ENCODE measurements around the gene CRB3.

CRB3 gene

GRCh38 chr19:6467384-6467783, 3.3 kb downstream of the CRB3 start:
- DNase-seq = no peak

DNA sequence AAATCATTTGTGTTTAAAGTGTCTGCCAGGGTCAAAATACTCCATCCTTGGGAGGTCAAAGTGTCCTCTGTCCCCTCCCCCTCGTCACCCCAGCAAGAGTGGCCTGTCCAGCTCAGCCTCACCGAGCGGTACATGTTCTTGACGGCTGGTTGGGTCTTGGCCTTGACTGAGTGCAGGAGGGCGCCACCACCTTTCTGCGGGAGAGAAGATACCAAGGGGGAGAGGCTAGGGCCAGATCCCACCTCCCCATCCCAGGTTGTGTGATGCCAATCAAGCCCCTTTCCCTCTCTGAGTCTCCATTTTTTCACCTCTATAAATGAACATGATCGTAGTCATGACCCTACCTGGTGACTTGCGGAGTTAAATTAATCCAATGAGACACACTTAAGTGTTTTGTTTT, 6.1 kb downstream of the CRB3 start:
- DNase-seq = no peak

DNA sequence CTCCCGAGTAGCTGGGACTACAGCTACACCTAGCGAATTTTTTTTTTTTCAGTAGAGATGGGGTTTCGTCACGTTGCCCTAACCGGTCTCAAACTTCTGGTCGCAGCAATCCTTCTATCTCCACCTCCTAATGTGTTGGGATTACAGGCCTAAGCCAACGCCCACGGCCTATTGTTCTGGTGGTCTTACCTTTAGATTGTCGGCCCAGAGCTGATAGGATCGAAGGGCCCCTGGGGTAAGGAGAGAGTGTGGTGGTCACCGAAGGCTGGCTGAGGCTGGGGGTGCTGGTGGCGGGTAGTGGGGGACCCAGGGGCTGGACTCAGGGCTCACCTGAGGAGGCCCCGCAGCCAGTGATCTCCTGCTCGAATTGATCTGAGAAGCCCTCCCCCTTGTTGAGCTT, 7.0 kb downstream of the CRB3 start:
- DNase-seq = no peak

GRCh38 chr19:6472713-6473112, 8.6 kb downstream of the CRB3 start:
- DNase-seq = no peak

DNA sequence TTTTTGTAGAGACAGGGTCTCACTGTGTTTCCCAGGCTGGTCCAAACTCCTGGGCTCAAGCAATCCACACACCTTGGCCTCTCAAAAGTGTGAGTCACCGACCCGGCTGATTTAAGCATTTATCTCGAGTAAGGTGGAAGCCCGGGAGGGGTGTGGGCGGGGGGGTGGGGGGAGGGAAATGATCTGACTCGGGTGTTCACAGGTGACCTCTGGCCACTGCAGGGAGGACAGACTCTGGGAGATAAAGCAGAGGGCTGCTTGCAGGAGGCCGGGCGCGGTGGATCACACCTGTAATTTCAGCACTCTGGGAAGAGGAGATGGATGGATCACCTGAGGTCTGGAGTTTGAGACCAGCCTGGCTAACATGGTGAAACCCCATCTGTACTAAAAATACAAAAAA, 9.6 kb downstream of the CRB3 start:
- no peak for DNase-seq

DNA sequence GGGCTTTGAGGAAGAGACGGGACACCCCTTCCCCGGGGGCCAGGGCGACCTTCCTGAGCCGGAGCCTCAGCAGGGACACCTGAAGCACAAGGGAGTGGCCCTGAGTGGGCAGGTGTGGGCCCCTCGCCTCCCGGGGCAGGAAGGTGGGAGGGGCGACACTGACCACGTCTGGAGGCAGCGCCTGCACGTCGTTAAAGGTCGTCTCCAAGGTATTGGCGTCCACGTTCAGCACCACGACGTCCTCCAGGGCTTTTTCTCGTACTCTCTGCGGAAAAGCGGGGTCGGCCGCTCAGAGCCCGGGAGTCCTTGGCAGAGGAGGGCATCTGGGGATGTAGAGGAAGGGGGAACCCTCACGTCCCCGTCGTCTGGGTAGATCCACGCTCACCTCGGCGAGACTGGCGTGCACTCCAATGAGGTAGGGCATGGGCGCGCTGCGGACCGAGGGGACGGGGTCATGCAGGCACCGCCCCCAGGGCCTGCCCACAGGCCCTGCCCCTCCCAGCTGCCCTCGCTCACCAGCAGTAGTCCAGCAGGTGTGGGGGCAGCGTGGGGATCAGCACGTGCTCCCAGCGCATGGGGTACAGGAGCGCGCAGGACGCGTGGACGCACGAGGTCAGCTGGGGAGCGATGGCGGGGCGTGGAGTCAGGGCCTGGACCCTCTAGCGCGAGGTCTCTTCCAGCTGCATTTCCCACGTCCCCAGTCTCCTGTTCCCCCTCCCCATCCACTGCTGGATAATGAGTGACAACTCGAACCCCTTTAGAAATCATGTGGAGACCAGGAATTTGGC, 11.4 kb downstream of the CRB3 start:
- no peak for DNase-seq

GRCh38 chr19:6476155-6476895, 12.3 kb downstream of the CRB3 start:
- peak; percentile 35 to 68 (median 50) for DNase-seq

DNA sequence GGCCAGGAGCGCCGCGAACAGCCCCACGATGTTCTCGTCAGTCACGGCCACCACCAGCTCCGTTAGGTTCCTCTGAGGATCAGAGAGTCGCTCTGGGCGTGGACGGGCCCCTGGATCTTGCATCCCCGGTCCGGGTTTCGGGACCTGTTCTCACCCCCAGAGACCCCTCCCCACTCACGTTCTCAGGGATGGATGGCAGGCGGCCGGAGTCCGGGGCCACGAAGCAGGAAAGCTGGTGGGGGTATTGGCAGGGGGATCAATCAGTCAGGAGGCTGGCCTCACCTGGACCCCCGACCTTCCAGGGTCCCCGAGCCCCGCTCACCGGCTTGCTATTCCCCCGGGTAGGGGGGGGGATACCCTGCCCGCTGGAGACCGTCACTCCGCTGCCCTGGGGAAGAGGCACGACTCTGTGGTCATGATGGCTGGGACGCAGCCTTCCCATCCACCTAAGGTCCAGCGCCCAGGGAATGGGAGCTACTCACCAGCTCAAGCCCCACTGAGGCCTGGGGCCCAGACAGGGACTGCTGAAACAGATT, 12.9 kb downstream of the CRB3 start:
- DNase-seq = no peak

DNA sequence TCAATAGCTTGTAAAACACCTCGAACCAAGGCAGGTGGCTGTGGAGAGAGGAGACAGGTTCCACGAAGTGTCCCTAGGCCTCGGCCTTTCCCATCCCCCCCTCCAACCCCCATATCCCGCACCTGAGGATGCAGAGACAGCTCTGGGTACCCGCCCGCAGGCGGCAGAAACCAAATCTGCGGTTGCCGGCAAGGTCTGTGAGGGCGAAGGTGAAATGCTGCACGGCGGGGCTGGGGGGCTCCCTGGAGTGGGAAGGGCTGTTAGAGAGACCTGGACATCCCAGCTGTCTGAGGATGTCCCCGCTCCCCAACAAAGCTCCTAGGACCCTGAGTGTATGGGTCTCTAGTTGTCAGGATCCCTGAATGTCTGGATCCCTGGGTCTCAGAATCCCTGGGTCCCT, 14.7 kb downstream of the CRB3 start:
- no peak for DNase-seq

- no peak for DNase-seq
Measured at GRCh38 chr19:6479836-6480398, 15.8 kb downstream of the CRB3 start.

DNA sequence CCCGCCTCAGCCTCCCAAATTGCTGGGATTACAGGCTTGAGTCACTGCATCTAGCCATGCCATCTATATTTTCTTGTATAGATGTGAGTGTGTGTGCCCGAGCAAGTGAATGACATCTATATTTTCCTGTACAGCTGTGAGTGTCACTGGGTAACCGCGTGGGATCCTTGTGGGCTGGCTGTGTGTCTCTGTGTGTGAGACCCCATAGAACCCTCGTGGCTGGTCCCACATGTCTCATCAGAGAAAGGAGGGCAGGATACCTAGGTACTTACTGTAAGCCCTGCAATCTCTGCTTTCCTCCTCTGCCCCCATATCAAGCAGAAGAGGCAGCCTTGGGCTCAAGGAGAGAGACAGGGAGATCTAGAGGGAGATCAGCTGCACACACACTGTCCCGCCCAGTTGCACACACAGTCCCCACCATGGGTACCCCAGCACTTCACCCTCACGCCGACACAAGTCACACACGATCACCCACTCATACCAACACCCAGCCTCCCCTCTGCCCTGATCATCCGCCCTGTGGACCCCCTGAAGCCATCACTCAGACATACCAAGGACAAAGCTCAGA, 16.9 kb downstream of the CRB3 start:
- no peak for DNase-seq

DNA sequence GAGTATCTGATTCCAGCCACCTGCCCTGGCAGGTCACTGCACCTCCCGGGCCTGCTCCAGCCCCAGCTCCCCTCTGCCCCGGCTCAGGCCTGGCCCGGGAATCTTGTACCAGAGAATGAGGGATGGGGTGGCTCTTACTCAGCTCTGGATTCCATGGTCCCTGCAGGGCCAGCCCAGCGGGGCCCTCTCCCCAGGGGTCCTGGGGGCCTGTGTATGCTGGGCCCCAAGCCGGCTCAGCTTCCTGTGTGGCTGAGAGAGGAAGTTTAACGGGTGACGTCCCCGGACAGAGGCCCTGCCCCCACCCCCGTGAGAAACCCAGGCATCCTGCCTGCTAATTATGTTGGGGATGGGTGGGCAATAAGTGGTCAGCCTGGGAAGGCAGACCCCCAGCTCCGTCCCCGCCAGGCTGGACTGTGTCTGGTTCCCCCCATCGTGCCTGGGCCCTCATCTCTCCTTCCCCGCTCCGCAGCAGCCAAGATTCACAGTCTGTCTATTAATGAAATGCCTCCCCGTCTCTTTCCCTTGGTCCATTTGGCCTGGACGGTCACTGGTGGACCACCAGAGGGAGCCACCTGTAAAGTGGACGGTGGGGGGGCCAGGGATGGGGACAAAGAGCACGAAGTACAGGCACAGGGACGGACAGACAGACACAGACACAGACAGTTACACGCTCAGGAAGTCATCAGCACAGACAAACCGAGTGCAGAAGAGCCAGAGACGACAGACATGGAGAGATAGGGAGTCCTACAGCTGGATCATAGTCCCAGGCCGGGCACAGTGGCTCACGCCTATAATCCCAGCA, 17.7 kb downstream of the CRB3 start, which contains the start of gene DENND1C:
Gene DENND1C (minus strand): TSS at position 247 of the 802 bp plus-strand sequence. CDS start 92 bp downstream, at position 155.
- DNase-seq = peak; percentile 60 to 80 (median 68)

- DNase-seq = no peak
Measured at GRCh38 chr19:6482343-6482686, 18.2 kb downstream of the CRB3 start.

DNA sequence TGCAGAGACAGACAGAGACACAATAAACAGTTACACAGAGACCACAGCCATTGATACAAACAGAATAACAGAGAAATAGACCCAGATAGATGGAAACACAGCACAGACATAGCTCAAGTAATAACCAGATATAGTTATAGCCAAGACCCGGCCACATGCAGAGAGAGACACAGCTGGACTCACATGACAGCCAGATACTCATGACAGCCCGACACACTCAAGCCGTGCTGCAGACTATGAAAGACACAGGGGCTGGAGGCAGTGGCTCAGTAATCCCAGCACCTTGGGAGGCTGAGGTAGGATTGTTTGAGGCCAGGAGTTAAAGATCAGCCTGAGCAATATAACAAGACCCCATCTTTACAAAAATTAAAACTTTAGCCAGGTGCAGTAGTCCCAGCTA, 19.2 kb downstream of the CRB3 start:
- no peak for DNase-seq

- DNase-seq = no peak
Measured at GRCh38 chr19:6484230-6484629, 20.2 kb downstream of the CRB3 start.

GRCh38 chr19:6484831-6485230, 20.8 kb downstream of the CRB3 start:
- no peak for DNase-seq

GRCh38 chr19:6489278-6490061, 25.4 kb downstream of the CRB3 start:
- no peak for DNase-seq

GRCh38 chr19:6490134-6490533, 26.1 kb downstream of the CRB3 start:
- no peak for DNase-seq

- no peak for DNase-seq
Measured at GRCh38 chr19:6491802-6492592, 27.9 kb downstream of the CRB3 start.

DNA sequence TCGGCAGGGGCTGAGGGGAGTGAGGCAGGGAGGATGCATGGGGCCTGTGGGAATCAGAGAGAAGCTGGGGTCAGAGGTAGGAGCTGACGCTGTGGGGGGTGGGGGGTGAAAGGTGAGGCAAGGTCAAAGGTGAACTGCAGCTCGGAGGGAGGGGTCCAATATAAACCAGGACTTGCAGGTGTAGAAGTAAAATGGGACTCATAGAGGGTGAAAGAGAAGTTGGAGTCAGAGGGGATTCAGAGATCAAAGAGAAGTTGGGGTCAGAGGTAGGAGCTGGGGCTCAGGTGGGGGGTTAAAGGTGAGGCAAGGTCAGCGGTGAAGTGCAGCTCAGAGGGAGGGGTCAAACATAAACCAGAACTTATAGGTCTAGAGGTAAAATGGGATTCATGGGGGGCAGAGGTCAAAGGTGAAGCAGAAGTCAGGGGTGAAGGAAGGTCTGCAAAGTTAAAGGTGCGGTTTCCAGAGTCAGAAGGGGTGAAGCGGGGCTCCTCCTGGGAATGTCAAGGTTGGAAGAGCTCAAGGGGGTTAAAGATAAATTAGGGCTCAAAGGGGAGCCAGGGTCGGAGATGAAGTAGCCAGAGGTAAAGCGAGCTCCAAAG, 30.5 kb downstream of the CRB3 start:
- DNase-seq = no peak
